ENCODE results near the gene LRRC8C. TPM values are rescaled to one million over a fixed set of nuclear protein-coding genes. Genes with fewer than 3 reads are reported as not detected.
"Not testable (repeated sequence)": the region's sequence is repeated elsewhere in the genome, so short reads cannot be mapped to it uniquely, and the experiment has no call there.

The LRRC8C gene
- 10 to 100 TPM; 15.8 to 25.4 TPM for total RNA-seq

GRCh38 chr1:89632657-89633247 is at the start of gene LRRC8C:
Gene LRRC8C (plus strand): TSS chr1:89633120. CDS start chr1:89686474, 53,354 bp downstream.
- peak within 1 kb of the TSS; percentile 95 for H3K4me3 Mint-ChIP-seq
- H3K4me1 Mint-ChIP-seq (ENCODE audit: low read depth in 2 of 2), result peaks cover 44 to 72% of the 10 kb centered on the region in 2 donors
- ATAC-seq, result peak; percentile 93 to 95
- H3K27me3 Mint-ChIP-seq, result no peaks in the 10 kb centered on the region
- no peaks in the 10 kb centered on the region for H3K9me3 Mint-ChIP-seq
- DNase-seq (ENCODE audit: low spot score), result peak; percentile 93
- H3K36me3 Mint-ChIP-seq, result no peaks in the 10 kb centered on the region
- H3K27ac Mint-ChIP-seq, result peak within 1 kb of the TSS; percentile 86 to 92

- H3K4me1 Mint-ChIP-seq (ENCODE audit: low read depth in 2 of 2), result peaks cover 2 to 13% of the 10 kb centered on the region in 2 donors
- H3K27me3 Mint-ChIP-seq, result no peaks in the 10 kb centered on the region
- DNase-seq (ENCODE audit: low spot score) (no peak), ATAC-seq (no peak)
- peaks cover 33% of the 10 kb centered on the region for H3K36me3 Mint-ChIP-seq
- H3K27ac Mint-ChIP-seq, result no peak overlapping the region
- no peaks in the 10 kb centered on the region for H3K9me3 Mint-ChIP-seq
- no peak overlapping the region for H3K4me3 Mint-ChIP-seq
Observed at GRCh38 chr1:89584211-89584610, 48.7 kb upstream of the LRRC8C start.

GRCh38 chr1:89584781-89585180 is 48.1 kb upstream of the LRRC8C start:
- H3K27ac Mint-ChIP-seq, result peak overlapping the region in 1 of 2 donors; percentile 29
- DNase-seq (ENCODE audit: low spot score) (no peak), ATAC-seq (no peak)
- peaks cover 33% of the 10 kb centered on the region for H3K36me3 Mint-ChIP-seq
- H3K9me3 Mint-ChIP-seq, result no peaks in the 10 kb centered on the region
- peaks cover 3 to 19% of the 10 kb centered on the region in 2 donors for H3K4me1 Mint-ChIP-seq (ENCODE audit: low read depth in 2 of 2)
- no peaks in the 10 kb centered on the region for H3K27me3 Mint-ChIP-seq
- H3K4me3 Mint-ChIP-seq, result no peak overlapping the region

- Mint-ChIP-seq H3K27ac (peak overlapping the region in 1 of 2 donors; percentile 45), H3K4me1 (ENCODE audit: low read depth in 2 of 2) (peaks cover 14 to 38% of the 10 kb centered on the region in 2 donors), H3K4me3 (no peak overlapping the region), H3K27me3 (no peaks in the 10 kb centered on the region), H3K9me3 (no peaks in the 10 kb centered on the region), H3K36me3 (peaks cover 29% of the 10 kb centered on the region)
- no peak for ATAC-seq
- no peak for DNase-seq (ENCODE audit: low spot score)
Observed at GRCh38 chr1:89587729-89588161, 45.2 kb upstream of the LRRC8C start.

GRCh38 chr1:89588480-89588879 is 44.4 kb upstream of the LRRC8C start:
- H3K4me3 Mint-ChIP-seq, result no peak overlapping the region
- H3K27ac Mint-ChIP-seq, result peak overlapping the region; percentile 7 to 45
- peaks cover 16 to 41% of the 10 kb centered on the region in 2 donors for H3K4me1 Mint-ChIP-seq (ENCODE audit: low read depth in 2 of 2)
- no peaks in the 10 kb centered on the region for H3K9me3 Mint-ChIP-seq
- no peaks in the 10 kb centered on the region for H3K27me3 Mint-ChIP-seq
- ATAC-seq (no peak), DNase-seq (ENCODE audit: low spot score) (no peak)
- peaks cover 28% of the 10 kb centered on the region for H3K36me3 Mint-ChIP-seq

- H3K27me3 Mint-ChIP-seq, result no peaks in the 10 kb centered on the region
- peaks cover 19 to 41% of the 10 kb centered on the region in 2 donors for H3K4me1 Mint-ChIP-seq (ENCODE audit: low read depth in 2 of 2)
- ATAC-seq (peak in 1 of 2 donors; percentile 43), DNase-seq (ENCODE audit: low spot score) (no peak)
- H3K9me3 Mint-ChIP-seq, result no peaks in the 10 kb centered on the region
- peaks cover 20% of the 10 kb centered on the region for H3K36me3 Mint-ChIP-seq
- H3K4me3 Mint-ChIP-seq, result peak overlapping the region; percentile 68
- H3K27ac Mint-ChIP-seq, result peak overlapping the region; percentile 0 to 45
Observed at GRCh38 chr1:89589515-89589914, 43.4 kb upstream of the LRRC8C start.

GRCh38 chr1:89590341-89591080 is 42.4 kb upstream of the LRRC8C start:
- peaks cover 10% of the 10 kb centered on the region for H3K36me3 Mint-ChIP-seq
- DNase-seq (ENCODE audit: low spot score), result no peak
- no peaks in the 10 kb centered on the region for H3K9me3 Mint-ChIP-seq
- ATAC-seq, result peak; percentile 51 to 53
- peaks cover 19 to 41% of the 10 kb centered on the region in 2 donors for H3K4me1 Mint-ChIP-seq (ENCODE audit: low read depth in 2 of 2)
- H3K4me3 Mint-ChIP-seq, result no peak overlapping the region
- peak overlapping the region in 1 of 2 donors; percentile 45 for H3K27ac Mint-ChIP-seq
- H3K27me3 Mint-ChIP-seq, result no peaks in the 10 kb centered on the region

- Mint-ChIP-seq H3K4me3 (peak overlapping the region; percentile 64), H3K4me1 (ENCODE audit: low read depth in 2 of 2) (peaks cover 19 to 41% of the 10 kb centered on the region in 2 donors), H3K27ac (peak overlapping the region; percentile 43 to 68)
- H3K36me3 Mint-ChIP-seq; DNase-seq (ENCODE audit: low spot score); H3K9me3 Mint-ChIP-seq; H3K27me3 Mint-ChIP-seq: not testable (repeated sequence)
- ATAC-seq, result peak in 1 of 2 donors; percentile 43
Observed at GRCh38 chr1:89592861-89593302, 40.0 kb upstream of the LRRC8C start.

- no peak for DNase-seq (ENCODE audit: low spot score)
Observed at GRCh38 chr1:89594096-89594740, 38.7 kb upstream of the LRRC8C start.

GRCh38 chr1:89596698-89597097 is 36.2 kb upstream of the LRRC8C start:
- Mint-ChIP-seq H3K9me3 (no peaks in the 10 kb centered on the region), H3K36me3 (no peaks in the 10 kb centered on the region), H3K27me3 (no peaks in the 10 kb centered on the region), H3K27ac (no peak overlapping the region), H3K4me1 (ENCODE audit: low read depth in 2 of 2) (peaks cover 10 to 15% of the 10 kb centered on the region in 2 donors), H3K4me3 (no peak overlapping the region)
- DNase-seq (ENCODE audit: low spot score) (no peak), ATAC-seq (no peak)

More at GRCh38 chr1:89594096-89594740, 38.7 kb upstream of the LRRC8C start:
- ATAC-seq, result no peak
- peaks cover 20 to 33% of the 10 kb centered on the region in 2 donors for H3K4me1 Mint-ChIP-seq (ENCODE audit: low read depth in 2 of 2)
- no peaks in the 10 kb centered on the region for H3K9me3 Mint-ChIP-seq
- no peaks in the 10 kb centered on the region for H3K27me3 Mint-ChIP-seq
- H3K27ac Mint-ChIP-seq, result no peak overlapping the region
- H3K4me3 Mint-ChIP-seq, result no peak overlapping the region
- H3K36me3 Mint-ChIP-seq, result no peaks in the 10 kb centered on the region

- ATAC-seq (peak in 1 of 2 donors; percentile 69), DNase-seq (ENCODE audit: low spot score) (no peak)
- Mint-ChIP-seq H3K4me3 (no peak overlapping the region), H3K27ac (peak overlapping the region in 1 of 2 donors; percentile 39), H3K4me1 (ENCODE audit: low read depth in 2 of 2) (peaks cover 11 to 14% of the 10 kb centered on the region in 2 donors), H3K27me3 (no peaks in the 10 kb centered on the region), H3K9me3 (no peaks in the 10 kb centered on the region), H3K36me3 (no peaks in the 10 kb centered on the region)
Observed at GRCh38 chr1:89598450-89599331, 34.2 kb upstream of the LRRC8C start.

- H3K4me1 Mint-ChIP-seq (ENCODE audit: low read depth in 2 of 2), result peaks cover 14 to 15% of the 10 kb centered on the region in 2 donors
- no peak overlapping the region for H3K4me3 Mint-ChIP-seq
- no peak for ATAC-seq
- no peaks in the 10 kb centered on the region for H3K9me3 Mint-ChIP-seq
- DNase-seq (ENCODE audit: low spot score), result no peak
- H3K27me3 Mint-ChIP-seq, result no peaks in the 10 kb centered on the region
- H3K36me3 Mint-ChIP-seq, result no peaks in the 10 kb centered on the region
- H3K27ac Mint-ChIP-seq, result peak overlapping the region in 1 of 2 donors; percentile 19
Observed at GRCh38 chr1:89599332-89599630, 33.6 kb upstream of the LRRC8C start.
